Measurements from ENCODE around the gene MEX3D.

MEX3D gene

GRCh38 chr19:1510442-1510806 is 57.7 kb downstream of the MEX3D start:
- H3K27ac ChIP-seq: peak overlapping the region in 1 of 2 donors; percentile 36
- DNase-seq (ENCODE audit: low spot score): no peak
- TF ChIP-seq CTCF (IDR thresholded peaks at IDR 0.05): no peak
- H3K4me3 ChIP-seq: no peak overlapping the region

GRCh38 chr19:1509602-1510441 is 58.3 kb downstream of the MEX3D start:
- TF ChIP-seq CTCF (IDR thresholded peaks at IDR 0.05): no peak
- H3K4me3 ChIP-seq: no peak overlapping the region
- H3K27ac ChIP-seq: peak overlapping the region in 1 of 2 donors; percentile 36
- DNase-seq (ENCODE audit: low spot score): no peak

- peak overlapping the region; percentile 72 for H3K4me3 ChIP-seq
- peak overlapping the region; percentile 58 to 94 for H3K27ac ChIP-seq
- DNase-seq (ENCODE audit: low spot score): no peak
- no peak for TF ChIP-seq CTCF (IDR thresholded peaks at IDR 0.05)
Observed at GRCh38 chr19:1508507-1508856, 59.6 kb downstream of the MEX3D start.

GRCh38 chr19:1507763-1508506 is 60.2 kb downstream of the MEX3D start:
- Histone ChIP-seq H3K27ac (peak overlapping the region; percentile 58 to 94), H3K4me3 (peak overlapping the region; percentile 72)
- DNase-seq (ENCODE audit: low spot score): peak; percentile 93
- no peak for TF ChIP-seq CTCF (IDR thresholded peaks at IDR 0.05)

GRCh38 chr19:1507192-1507660 is 60.9 kb downstream of the MEX3D start:
- Histone ChIP-seq H3K27ac (peak overlapping the region in 1 of 2 donors; percentile 94), H3K4me3 (peak overlapping the region; percentile 72)
- TF ChIP-seq CTCF (IDR thresholded peaks at IDR 0.05): no peak
- no peak for DNase-seq (ENCODE audit: low spot score)

GRCh38 chr19:1505991-1506881 is 61.9 kb downstream of the MEX3D start:
- DNase-seq (ENCODE audit: low spot score): no peak
- Histone ChIP-seq H3K27ac (no peak overlapping the region), H3K4me3 (no peak overlapping the region)
- no peak for TF ChIP-seq CTCF (IDR thresholded peaks at IDR 0.05)

All from coronary artery (tissue), 2 donors.